CD14-positive monocyte (primary cell): ENCODE measurements around the gene NTRK3. TPM values are rescaled to one million over a fixed set of nuclear protein-coding genes. Genes with fewer than 3 reads are reported as not detected.

ENCODE experiments used
- DNase-seq, 3 donors: peaks; one replicate each; pipeline ENCODE4 v3.0.0-alpha.2; 2011 to 2022
- H2AFZ ChIP-seq: 2 replicates; pipeline ENCODE4 v1.6.0; 2012; ENCODE audit warnings: mild to moderate bottlenecking, low read depth, low read length, inconsistent platforms; ENCODE audit not compliant: insufficient read depth, poor library complexity, severe bottlenecking
- H3K27ac ChIP-seq, 2 donors: 1 replicate in 1 of 2; 2 replicates in 1 of 2; pipeline ENCODE4 v1.5.1; 2012 to 2013; ENCODE audit warnings: low read length in 2 of 2, control low read depth in 1 of 2, inconsistent platforms in 1 of 2, low read depth in 1 of 2, mild to moderate bottlenecking in 1 of 2
- H3K27me3 ChIP-seq, 2 donors: one replicate each; pipeline versions ENCODE4 v1.6.0 to v1.6.1; 2011 to 2013; ENCODE audit warnings: low read length in 2 of 2; ENCODE audit not compliant: control insufficient read depth in 2 of 2, insufficient read depth in 2 of 2
- H3K36me3 ChIP-seq, 2 donors: replicated peaks in 1 of 2; 1 replicate in 1 of 2; 2 replicates in 1 of 2; pipeline versions ENCODE4 v1.5.1 to v1.6.1; 2012 to 2013; ENCODE audit warnings: low read length in 2 of 2, control low read depth in 1 of 2, inconsistent platforms in 1 of 2, mild to moderate bottlenecking in 1 of 2; ENCODE audit not compliant: insufficient read depth in 2 of 2, control insufficient read depth in 1 of 2
- H3K4me1 ChIP-seq, 2 donors: 1 replicate in 1 of 2; 2 replicates in 1 of 2; pipeline versions ENCODE4 v1.5.1 to v1.6.1; 2012 to 2013; ENCODE audit warnings: low read length in 2 of 2, control low read depth in 1 of 2, inconsistent platforms in 1 of 2, mild to moderate bottlenecking in 1 of 2, moderate library complexity in 1 of 2; ENCODE audit not compliant: insufficient read depth in 2 of 2, control insufficient read depth in 1 of 2
- H3K4me2 ChIP-seq: replicated peaks from 2 replicates; pipeline ENCODE3; 2012; ENCODE audit warnings: low read length, moderate library complexity, mild to moderate bottlenecking; ENCODE audit not compliant: poor library complexity, severe bottlenecking; ENCODE audit errors: extremely low read depth
- H3K4me3 ChIP-seq, 3 experiments: fragments of 200-600 bp in 1 of 3; sonication (generic) in 1 of 3; replicated peaks in 1 of 3; 1 replicate in 2 of 3; 2 replicates in 1 of 3; pipeline ENCODE4 v1.5.1; 2011 to 2013; ENCODE audit warnings: low read length in 3 of 3, mild to moderate bottlenecking in 3 of 3, control low read depth in 2 of 3, low read depth in 2 of 3, inconsistent platforms in 1 of 3, moderate library complexity in 1 of 3
- H3K79me2 ChIP-seq: 2 replicates; pipeline ENCODE4 v1.6.0; 2012; ENCODE audit warnings: mild to moderate bottlenecking, control low read depth, inconsistent platforms, low read length, moderate library complexity; ENCODE audit not compliant: insufficient read depth
- H3K9ac ChIP-seq: 2 replicates; pipeline ENCODE4 v1.6.0; 2017; ENCODE audit warnings: low read length, mild to moderate bottlenecking; ENCODE audit not compliant: insufficient read depth, poor library complexity, severe bottlenecking
- H3K9me3 ChIP-seq, 2 donors: replicated peaks in 1 of 2; 1 replicate in 1 of 2; 2 replicates in 1 of 2; pipeline versions ENCODE4 v1.5.1 to v1.6.1; 2012 to 2013; ENCODE audit warnings: low read length in 2 of 2, control low read depth in 1 of 2; ENCODE audit not compliant: control insufficient read depth in 1 of 2, insufficient read depth in 1 of 2
- H4K20me1 ChIP-seq: 2 replicates; pipeline ENCODE4 v1.6.0; 2012; ENCODE audit warnings: mild to moderate bottlenecking, low read length, control low read depth, moderate library complexity; ENCODE audit not compliant: insufficient read depth
- H3K27ac Mint-ChIP-seq, 7 donors: one replicate each; pipeline ENCODE4 v1.8.0; 2020; ENCODE audit warnings: mild to moderate bottlenecking in 7 of 7, mixed read lengths in 7 of 7, moderate library complexity in 6 of 7, inconsistent platforms in 2 of 7
- H3K27me3 Mint-ChIP-seq, 3 donors: one replicate each; pipeline ENCODE4 v1.8.0; 2021 to 2022; ENCODE audit warnings: low read depth in 3 of 3, mild to moderate bottlenecking in 3 of 3, mixed read lengths in 3 of 3, moderate library complexity in 3 of 3, inconsistent platforms in 1 of 3
- H3K36me3 Mint-ChIP-seq, 2 donors: one replicate each; pipeline ENCODE4 v1.8.0; 2020; ENCODE audit warnings: mixed read lengths in 2 of 2, inconsistent platforms in 1 of 2, mild to moderate bottlenecking in 1 of 2
- H3K4me1 Mint-ChIP-seq: one replicate; pipeline ENCODE4 v1.8.0; 2020; ENCODE audit warnings: mild to moderate bottlenecking, mixed read lengths
- H3K4me3 Mint-ChIP-seq, 2 donors: one replicate each; pipeline ENCODE4 v1.8.0; 2020; ENCODE audit warnings: mild to moderate bottlenecking in 2 of 2, mixed read lengths in 2 of 2, moderate library complexity in 1 of 2
- H3K9me3 Mint-ChIP-seq, 7 donors: one replicate each; pipeline ENCODE4 v1.8.0; 2020 to 2022; ENCODE audit warnings: mixed read lengths in 7 of 7, mild to moderate bottlenecking in 6 of 7, moderate library complexity in 6 of 7, inconsistent platforms in 2 of 7
- whole genome bisulfite sequencing: methylation state at CpG from one replicate; pipeline ENCODE4 v1.1.5; 2013; ENCODE audit warnings: missing lambda C conversion rate; ENCODE audit not compliant: insufficient coverage; 5-methylcytosine and 5-hydroxymethylcytosine counted together
- intact Hi-C, 2 donors: fragments of 100-400 bp; cut with micrococcal nuclease; formaldehyde crosslinking; loops; one replicate each; pipeline versions ENCODE4 v1.15.0 to v1.15.1; 2023
- polyA plus RNA-seq, 3 donors: library from polyadenylated mRNA; depleted of rRNA in 1 of 3; unstranded in 2 of 3; stranded (reverse) in 1 of 3; fragments of 300-500 nt in 2 of 3; fragments of >200 nt in 1 of 3; fragmentation: Illumina TruSeq in 2 of 3; gene quantifications; 1 replicate in 2 of 3; 2 replicates in 1 of 3; pipeline ENCODE4 v1.2.3, GENCODE V29; 2012 to 2021
- TF ChIP-seq, protein P1 (sequence below): fragments of 200-600 bp; IDR thresholded peaks from one replicate; pipeline ENCODE4 v1.8.0; 2022; ENCODE audit warnings: antibody characterized with exemption, mild to moderate bottlenecking

Gene NTRK3
- polyA plus RNA-seq, 3 donors = not detected

DNA sequence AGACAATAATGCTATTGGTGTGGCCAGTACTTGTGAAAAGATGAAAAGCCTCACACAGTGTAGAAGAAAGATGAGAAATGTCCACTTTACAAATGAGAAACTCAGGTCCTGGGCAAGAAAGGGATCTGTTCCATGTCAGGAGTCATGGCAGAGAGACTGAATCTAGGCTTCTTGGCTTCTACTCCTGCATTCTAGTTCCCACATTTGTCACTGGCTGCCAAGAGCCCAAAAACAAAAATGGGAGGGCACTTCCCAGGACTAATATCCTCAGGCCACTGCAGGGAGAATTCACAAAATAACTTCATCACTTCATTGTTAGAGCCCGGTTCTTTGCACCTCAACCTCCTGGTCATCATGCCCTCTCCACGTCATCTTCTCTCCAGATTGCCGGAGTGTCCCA is 337.5 kb downstream of the NTRK3 start:
- Histone ChIP-seq H3K27ac (no peak overlapping the region), H3K4me2 (no peak overlapping the region), H3K9ac (no peak overlapping the region), H2AFZ (no peak overlapping the region), H3K9me3 (no peaks in the 10 kb centered on the region), H4K20me1 (no peaks in the 10 kb centered on the region), H3K4me1 (peaks cover 0 to 6% of the 10 kb centered on the region in 2 donors), H3K4me3 (no peak overlapping the region), H3K36me3 (no peaks in the 10 kb centered on the region), H3K27me3 (no peaks in the 10 kb centered on the region), H3K79me2 (no peaks in the 10 kb centered on the region)
- Mint-ChIP-seq H3K4me3 (no peak overlapping the region), H3K9me3 (peaks cover 3 to 10% (median 5%) of the 10 kb centered on the region in 7 donors), H3K36me3 (no peaks in the 10 kb centered on the region), H3K27me3 (peaks cover 1 to 6% (median 4%) of the 10 kb centered on the region in 3 donors), H3K4me1 (peaks cover 2% of the 10 kb centered on the region), H3K27ac (no peak overlapping the region)
- intact Hi-C loops = no loop called here
- 100% methylated on average over 1 of the region's 3 CpGs for WGBS
- TF ChIP-seq, protein P1, sequence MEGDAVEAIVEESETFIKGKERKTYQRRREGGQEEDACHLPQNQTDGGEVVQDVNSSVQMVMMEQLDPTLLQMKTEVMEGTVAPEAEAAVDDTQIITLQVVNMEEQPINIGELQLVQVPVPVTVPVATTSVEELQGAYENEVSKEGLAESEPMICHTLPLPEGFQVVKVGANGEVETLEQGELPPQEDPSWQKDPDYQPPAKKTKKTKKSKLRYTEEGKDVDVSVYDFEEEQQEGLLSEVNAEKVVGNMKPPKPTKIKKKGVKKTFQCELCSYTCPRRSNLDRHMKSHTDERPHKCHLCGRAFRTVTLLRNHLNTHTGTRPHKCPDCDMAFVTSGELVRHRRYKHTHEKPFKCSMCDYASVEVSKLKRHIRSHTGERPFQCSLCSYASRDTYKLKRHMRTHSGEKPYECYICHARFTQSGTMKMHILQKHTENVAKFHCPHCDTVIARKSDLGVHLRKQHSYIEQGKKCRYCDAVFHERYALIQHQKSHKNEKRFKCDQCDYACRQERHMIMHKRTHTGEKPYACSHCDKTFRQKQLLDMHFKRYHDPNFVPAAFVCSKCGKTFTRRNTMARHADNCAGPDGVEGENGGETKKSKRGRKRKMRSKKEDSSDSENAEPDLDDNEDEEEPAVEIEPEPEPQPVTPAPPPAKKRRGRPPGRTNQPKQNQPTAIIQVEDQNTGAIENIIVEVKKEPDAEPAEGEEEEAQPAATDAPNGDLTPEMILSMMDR = no peak
- DNase-seq = no peak

DNA sequence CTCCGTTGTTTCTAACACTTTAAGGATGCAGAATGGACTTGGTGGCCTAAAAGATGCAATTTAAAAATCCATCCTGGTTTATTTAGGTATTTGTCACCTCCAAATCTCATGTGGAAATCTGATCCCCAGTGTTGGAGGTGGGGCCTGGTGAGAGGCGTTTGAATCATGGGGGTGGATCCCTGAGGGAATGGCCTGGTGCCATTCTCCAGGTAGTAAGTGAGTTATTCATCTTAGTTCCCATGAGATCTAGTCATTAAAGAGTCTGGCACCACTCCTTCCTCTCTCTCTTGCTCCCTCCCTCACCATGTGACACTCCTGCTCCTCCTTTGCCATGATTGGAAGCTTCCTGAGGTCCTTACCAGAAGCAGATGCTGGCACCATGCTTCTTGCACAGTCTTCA is 339.1 kb downstream of the NTRK3 start:
- intact Hi-C loops = no loop called here
- H2AFZ ChIP-seq = no peak overlapping the region
- no peaks in the 10 kb centered on the region for H4K20me1 ChIP-seq
- no peak overlapping the region for H3K4me2 ChIP-seq
- TF ChIP-seq, protein P1 = no peak
- no peaks in the 10 kb centered on the region for H3K27me3 ChIP-seq
- H3K36me3 ChIP-seq = no peaks in the 10 kb centered on the region
- H3K9me3 ChIP-seq = no peaks in the 10 kb centered on the region
- H3K4me3 ChIP-seq = no peak overlapping the region
- no peak overlapping the region for H3K9ac ChIP-seq
- no CpG with 5 or more reads among the region's 2 CpGs for WGBS
- H3K36me3 Mint-ChIP-seq = no peaks in the 10 kb centered on the region
- H3K9me3 Mint-ChIP-seq = peaks cover 3 to 13% (median 5%) of the 10 kb centered on the region in 7 donors
- no peak overlapping the region for H3K27ac Mint-ChIP-seq
- H3K4me3 Mint-ChIP-seq = no peak overlapping the region
- peaks cover 1 to 6% (median 4%) of the 10 kb centered on the region in 3 donors for H3K27me3 Mint-ChIP-seq
- no peaks in the 10 kb centered on the region for H3K79me2 ChIP-seq
- H3K27ac ChIP-seq = no peak overlapping the region
- peaks cover 0 to 6% of the 10 kb centered on the region in 2 donors for H3K4me1 ChIP-seq
- no peak for DNase-seq
- peaks cover 2% of the 10 kb centered on the region for H3K4me1 Mint-ChIP-seq
